ENCODE measurements around the gene CEP85L. TPM values are rescaled to one million over a fixed set of nuclear protein-coding genes. Genes with fewer than 3 reads are reported as not detected.

CEP85L gene
- total and polyA plus RNA-seq, 2 experiments from 2014 or later, result 12.4 to 13.0 TPM

DNA sequence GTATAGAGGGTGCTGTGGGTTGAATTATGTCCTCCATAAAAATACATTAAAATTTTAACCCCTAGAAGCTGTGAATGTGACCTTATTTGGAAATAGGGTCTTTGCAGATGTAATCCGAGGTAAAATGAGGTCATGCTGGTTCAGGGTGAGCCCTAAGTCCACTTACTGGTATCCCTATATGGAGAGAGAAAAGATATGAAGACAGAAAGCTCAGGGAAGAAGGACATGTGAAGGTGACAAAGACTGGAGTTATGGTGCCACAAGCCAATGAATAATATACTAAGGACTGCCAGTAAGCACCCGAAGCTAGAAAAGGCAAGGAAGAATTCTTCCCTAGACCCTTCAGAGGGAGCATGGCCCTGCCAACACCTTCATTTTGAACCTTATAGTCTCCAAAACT is 53.1 kb downstream of the CEP85L start:
- Histone ChIP-seq H3K36me3 (ENCODE audit: low read depth) (no peaks in the 10 kb centered on the region), H4K20me1 (ENCODE audit: insufficient read depth) (0 out of 2 replicates have a peak, but pooled peaks cover 3% of the 10 kb centered on the region), H2AFZ (no peak overlapping the region), H3K9ac (no peak overlapping the region), H3K27me3 (replicated peaks; ENCODE audit: insufficient read depth) (no peaks in the 10 kb centered on the region), H3K4me2 (ENCODE audit: unreplicated experiment) (no peak overlapping the region), H3K4me1 (ENCODE audit: insufficient read depth) (no peaks in the 10 kb centered on the region), H3K9me3 (ENCODE audit: low read depth) (no peaks in the 10 kb centered on the region), H3K27ac (no peak overlapping the region), H3K4me3 (no peak overlapping the region), H3K79me2 (ENCODE audit: insufficient read depth) (peaks cover 99% of the 10 kb centered on the region), H3F3A (ENCODE audit: insufficient read depth) (no peaks in the 10 kb centered on the region), H3K9me2 (ENCODE audit: insufficient read depth) (no peaks in the 10 kb centered on the region)
- TF ChIP-seq EZH2 (IDR thresholded peaks at IDR 0.05; ENCODE audit: insufficient read depth, poor library complexity, severe bottlenecking) (no peak), EZH2phosphoT487 (IDR thresholded peaks at IDR 0.05; ENCODE audit: insufficient read depth, low read depth) (no peak)
- 68 to 81% methylated on average over 2 of the region's 2 CpGs for WGBS, 2 experiments (ENCODE audit: low coverage in 1 of 2, low lambda C conversion rate in 2 of 2, missing lambda C conversion rate in 2 of 2)
- DNase-seq, result no peak
- in situ Hi-C loops (cut with MboI), result no loop called here

DNA sequence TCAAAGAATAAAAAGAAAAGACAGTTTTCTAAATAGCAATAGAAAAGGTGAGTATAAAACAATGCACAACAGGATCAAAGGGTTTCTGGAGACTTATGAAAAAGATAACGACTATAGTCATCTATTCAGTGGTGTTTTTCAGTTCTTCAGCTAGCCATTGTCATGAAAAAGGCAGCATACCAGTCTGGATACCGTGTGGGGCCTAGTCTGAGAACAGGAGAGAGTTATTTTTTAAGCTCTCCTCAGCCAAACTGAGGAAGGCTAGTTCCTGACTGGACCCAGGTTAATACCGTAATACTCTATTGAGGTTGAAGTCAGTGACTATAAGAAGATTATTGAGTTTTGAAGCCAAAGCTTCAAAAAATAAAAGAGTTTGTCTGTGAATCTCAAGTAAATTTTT is 53.8 kb downstream of the CEP85L start:
- Histone ChIP-seq H3K36me3 (ENCODE audit: low read depth) (no peaks in the 10 kb centered on the region), H3K27me3 (replicated peaks; ENCODE audit: insufficient read depth) (no peaks in the 10 kb centered on the region), H3K9me2 (ENCODE audit: insufficient read depth) (no peaks in the 10 kb centered on the region), H3K27ac (no peak overlapping the region), H2AFZ (no peak overlapping the region), H3K4me2 (ENCODE audit: unreplicated experiment) (no peak overlapping the region), H3K4me1 (ENCODE audit: insufficient read depth) (no peaks in the 10 kb centered on the region), H3K79me2 (ENCODE audit: insufficient read depth) (peaks cover 99% of the 10 kb centered on the region), H3K4me3 (no peak overlapping the region), H4K20me1 (ENCODE audit: insufficient read depth) (0 out of 2 replicates have a peak, but pooled peaks cover 3% of the 10 kb centered on the region), H3K9ac (no peak overlapping the region), H3F3A (ENCODE audit: insufficient read depth) (no peaks in the 10 kb centered on the region), H3K9me3 (ENCODE audit: low read depth) (no peaks in the 10 kb centered on the region)
- no peak for TF ChIP-seq EZH2phosphoT487 (IDR thresholded peaks at IDR 0.05; ENCODE audit: insufficient read depth, low read depth)
- no peak for TF ChIP-seq EZH2 (IDR thresholded peaks at IDR 0.05; ENCODE audit: insufficient read depth, poor library complexity, severe bottlenecking)
- no peak for DNase-seq
- WGBS, 2 experiments (ENCODE audit: low coverage in 1 of 2, low lambda C conversion rate in 2 of 2, missing lambda C conversion rate in 2 of 2), result 67 to 71% methylated on average over 3 of the region's 3 CpGs
- in situ Hi-C loops (cut with MboI), result no loop called here

DNA sequence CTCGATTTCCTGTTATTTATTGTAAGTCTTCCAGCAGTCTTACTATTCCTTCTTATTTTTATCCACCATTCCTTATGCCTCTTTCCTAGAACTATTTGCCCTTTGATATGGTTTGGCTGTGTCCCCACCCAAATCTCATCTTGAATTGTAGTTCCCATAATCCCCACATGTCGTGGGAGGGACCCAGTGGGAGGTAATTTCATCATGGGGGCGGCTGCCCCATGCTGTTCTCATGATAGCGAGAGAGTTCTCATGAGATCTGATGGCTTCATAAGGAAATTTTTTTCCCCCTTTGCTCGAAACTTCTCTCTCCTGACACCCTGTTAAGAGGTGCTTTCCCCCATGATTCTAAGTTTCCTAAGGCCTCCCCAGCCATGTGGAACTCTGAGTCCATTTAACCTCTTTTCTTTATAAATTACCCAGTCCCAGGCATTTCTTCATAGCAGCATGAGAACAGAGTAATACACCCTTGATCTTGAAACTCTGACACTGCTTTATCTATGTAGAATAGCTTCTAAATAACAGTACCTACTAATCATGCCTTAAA is 54.5 kb downstream of the CEP85L start:
- no peak overlapping the region for H3K27ac ChIP-seq
- no peaks in the 10 kb centered on the region for H3K27me3 ChIP-seq (replicated peaks; ENCODE audit: insufficient read depth)
- H3K9ac ChIP-seq, result no peak overlapping the region
- H3K79me2 ChIP-seq (ENCODE audit: insufficient read depth), result peaks cover 99% of the 10 kb centered on the region
- WGBS, 2 experiments (ENCODE audit: low coverage in 1 of 2, low lambda C conversion rate in 2 of 2, missing lambda C conversion rate in 2 of 2), result 98 to 100% methylated on average over 5 of the region's 5 CpGs
- no peak for DNase-seq
- no peak overlapping the region for H2AFZ ChIP-seq
- H3F3A ChIP-seq (ENCODE audit: insufficient read depth), result no peaks in the 10 kb centered on the region
- TF ChIP-seq EZH2 (IDR thresholded peaks at IDR 0.05; ENCODE audit: insufficient read depth, poor library complexity, severe bottlenecking), result no peak
- no peak for TF ChIP-seq EZH2phosphoT487 (IDR thresholded peaks at IDR 0.05; ENCODE audit: insufficient read depth, low read depth)
- no peak overlapping the region for H3K4me2 ChIP-seq (ENCODE audit: unreplicated experiment)
- no peaks in the 10 kb centered on the region for H3K36me3 ChIP-seq (ENCODE audit: low read depth)
- H3K4me3 ChIP-seq, result no peak overlapping the region
- H3K9me3 ChIP-seq (ENCODE audit: low read depth), result no peaks in the 10 kb centered on the region
- in situ Hi-C loops (cut with MboI), result no loop called here
- H3K4me1 ChIP-seq (ENCODE audit: insufficient read depth), result no peaks in the 10 kb centered on the region
- H3K9me2 ChIP-seq (ENCODE audit: insufficient read depth), result no peaks in the 10 kb centered on the region
- 0 out of 2 replicates have a peak, but pooled peaks cover 3% of the 10 kb centered on the region for H4K20me1 ChIP-seq (ENCODE audit: insufficient read depth)

DNA sequence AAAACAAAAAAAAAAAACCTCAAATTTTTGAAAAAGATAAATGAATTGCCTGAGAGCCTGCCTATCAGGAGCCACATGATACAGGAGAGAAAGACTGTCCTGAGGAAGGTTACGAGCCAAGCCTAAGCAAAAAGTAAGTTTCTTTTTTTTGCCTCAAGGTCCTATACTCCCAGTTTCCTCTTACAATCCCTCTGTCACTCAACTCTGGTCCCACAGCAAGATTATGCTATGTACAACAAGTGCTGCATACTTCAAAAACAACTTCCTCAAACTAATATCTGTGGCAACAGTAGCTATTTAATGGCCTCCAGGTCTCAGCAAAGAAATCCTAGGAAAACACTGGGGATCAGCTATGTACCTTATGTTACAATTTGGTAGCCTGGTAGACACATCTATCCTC is 56.5 kb downstream of the CEP85L start:
- Histone ChIP-seq H2AFZ (no peak overlapping the region), H4K20me1 (ENCODE audit: insufficient read depth) (0 out of 2 replicates have a peak, but pooled peaks cover 3% of the 10 kb centered on the region), H3K9me2 (ENCODE audit: insufficient read depth) (no peaks in the 10 kb centered on the region), H3K79me2 (ENCODE audit: insufficient read depth) (peaks cover 99% of the 10 kb centered on the region), H3K27me3 (replicated peaks; ENCODE audit: insufficient read depth) (no peaks in the 10 kb centered on the region), H3K9me3 (ENCODE audit: low read depth) (no peaks in the 10 kb centered on the region), H3K4me3 (no peak overlapping the region), H3K36me3 (ENCODE audit: low read depth) (no peaks in the 10 kb centered on the region), H3K27ac (no peak overlapping the region), H3K4me2 (ENCODE audit: unreplicated experiment) (no peak overlapping the region), H3K9ac (no peak overlapping the region), H3K4me1 (ENCODE audit: insufficient read depth) (no peaks in the 10 kb centered on the region), H3F3A (ENCODE audit: insufficient read depth) (0 out of 2 replicates have a peak, but pooled peaks cover 2% of the 10 kb centered on the region)
- no peak for DNase-seq
- TF ChIP-seq EZH2phosphoT487 (IDR thresholded peaks at IDR 0.05; ENCODE audit: insufficient read depth, low read depth) (no peak), EZH2 (IDR thresholded peaks at IDR 0.05; ENCODE audit: insufficient read depth, poor library complexity, severe bottlenecking) (no peak)
- 100% methylated on average over 1 of the region's 1 CpG for WGBS, 2 experiments (ENCODE audit: low coverage in 1 of 2, low lambda C conversion rate in 2 of 2, missing lambda C conversion rate in 2 of 2)
- in situ Hi-C loops (cut with MboI), result no loop called here
